ENCODE measurements around the gene INSIG2.

INSIG2 gene

GRCh38 chr2:118102433-118103082, 14.3 kb downstream of the INSIG2 start:
- DNase-seq: no peak

- no peak for DNase-seq
These were observed 16.0 kb downstream of the INSIG2 start for GRCh38 chr2:118103951-118104940.

- DNase-seq: no peak
These were observed 17.2 kb downstream of the INSIG2 start for GRCh38 chr2:118105497-118105896.

GRCh38 chr2:118106926-118107325, 18.7 kb downstream of the INSIG2 start:
- DNase-seq: no peak

GRCh38 chr2:118110310-118110709, 22.0 kb downstream of the INSIG2 start:
- DNase-seq: no peak

GRCh38 chr2:118110991-118111390, 22.7 kb downstream of the INSIG2 start:
- DNase-seq: no peak

- no peak for DNase-seq
These were observed 24.6 kb downstream of the INSIG2 start for GRCh38 chr2:118112771-118113334.

- no peak for DNase-seq
These were observed 26.6 kb downstream of the INSIG2 start for GRCh38 chr2:118114863-118115262.

GRCh38 chr2:118115761-118116160, 27.5 kb downstream of the INSIG2 start:
- DNase-seq: no peak

- no peak for DNase-seq
These were observed 30.2 kb downstream of the INSIG2 start for GRCh38 chr2:118118479-118118878.

GRCh38 chr2:118119158-118119727, 31.0 kb downstream of the INSIG2 start:
- DNase-seq: no peak

- DNase-seq: no peak
These were observed 31.6 kb downstream of the INSIG2 start for GRCh38 chr2:118119761-118120400.

GRCh38 chr2:118120401-118120780, 32.1 kb downstream of the INSIG2 start:
- no peak for DNase-seq

GRCh38 chr2:118121101-118121500, 32.8 kb downstream of the INSIG2 start:
- no peak for DNase-seq

GRCh38 chr2:118121986-118122524, 33.8 kb downstream of the INSIG2 start:
- no peak for DNase-seq

- DNase-seq: no peak
These were observed 34.5 kb downstream of the INSIG2 start for GRCh38 chr2:118122594-118123281.

- DNase-seq: no peak
These were observed 35.4 kb downstream of the INSIG2 start for GRCh38 chr2:118123561-118124232.

- no peak for DNase-seq
These were observed 36.1 kb downstream of the INSIG2 start for GRCh38 chr2:118124288-118124891.

GRCh38 chr2:118127250-118127649, 39.0 kb downstream of the INSIG2 start:
- DNase-seq: no peak

GRCh38 chr2:118128826-118129225, 40.6 kb downstream of the INSIG2 start:
- DNase-seq: no peak

- DNase-seq: no peak
These were observed 42.1 kb downstream of the INSIG2 start for GRCh38 chr2:118130385-118130784.

Measured in NCI-H774 (cell line).